ENCODE measurements around the gene PTPRN2.

PTPRN2 gene

GRCh38 chr7:158602041-158602440 is 14.4 kb upstream of the PTPRN2 start:
- TF ChIP-seq CTCF (IDR thresholded peaks at IDR 0.05; ENCODE audit: insufficient read depth, missing control alignments), result no peak
- FAIRE-seq (no peak), DNase-seq (ENCODE audit: insufficient read length, low spot score) (no peak)

- DNase-seq (ENCODE audit: insufficient read length, low spot score) (no peak), FAIRE-seq (no peak)
- TF ChIP-seq CTCF (IDR thresholded peaks at IDR 0.05; ENCODE audit: insufficient read depth, missing control alignments), result no peak
These were observed 13.5 kb upstream of the PTPRN2 start for GRCh38 chr7:158601090-158601489.

GRCh38 chr7:158596745-158597144 is 9.1 kb upstream of the PTPRN2 start:
- no peak for DNase-seq (ENCODE audit: insufficient read length, low spot score)
- TF ChIP-seq CTCF (IDR thresholded peaks at IDR 0.05; ENCODE audit: insufficient read depth, missing control alignments), result no peak
- no peak for FAIRE-seq

DNA sequence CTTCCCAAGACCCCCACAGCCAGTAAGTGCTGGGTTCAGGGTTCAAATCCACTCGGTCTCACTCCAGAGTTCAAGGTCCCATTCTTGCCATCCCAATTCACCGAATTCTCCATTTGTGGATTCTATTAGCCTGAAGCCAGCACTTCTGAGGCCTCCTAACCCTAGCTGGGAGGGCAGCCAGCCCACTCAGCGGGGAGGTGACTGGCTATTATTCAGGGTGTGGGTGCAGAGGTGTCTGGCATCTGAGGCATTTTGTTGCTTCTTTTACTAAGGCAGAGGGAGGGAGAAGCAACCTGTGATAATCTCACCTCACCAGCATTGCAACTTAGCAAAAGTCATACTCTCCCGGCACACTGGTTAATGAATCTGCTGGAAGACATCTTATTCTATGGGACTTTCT is 8.7 kb upstream of the PTPRN2 start:
- DNase-seq (ENCODE audit: insufficient read length, low spot score), result no peak
- FAIRE-seq, result no peak
- TF ChIP-seq CTCF (IDR thresholded peaks at IDR 0.05; ENCODE audit: insufficient read depth, missing control alignments), result no peak

GRCh38 chr7:158595068-158595467 is 7.4 kb upstream of the PTPRN2 start:
- DNase-seq (ENCODE audit: insufficient read length, low spot score) (no peak), FAIRE-seq (no peak)
- TF ChIP-seq CTCF (IDR thresholded peaks at IDR 0.05; ENCODE audit: insufficient read depth, missing control alignments), result no peak

DNA sequence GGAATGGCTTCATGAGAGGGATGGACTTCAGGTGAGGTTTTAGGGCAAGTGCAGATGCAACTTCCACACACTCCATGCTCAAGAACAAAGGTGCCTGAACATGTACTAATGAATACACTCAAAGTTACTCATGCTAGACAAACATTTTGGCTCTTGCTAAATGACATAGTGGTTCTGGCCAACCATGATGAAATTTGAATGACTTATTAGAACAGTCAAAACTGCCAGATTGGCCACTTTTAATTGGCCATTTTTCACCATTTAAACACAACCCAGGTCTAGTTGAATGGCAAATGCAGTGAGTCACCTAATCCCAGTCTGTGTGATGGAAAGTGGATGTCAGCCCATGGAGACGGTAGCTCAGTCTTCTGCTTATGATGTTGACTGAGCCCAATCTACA is 4.9 kb upstream of the PTPRN2 start:
- no peak for TF ChIP-seq CTCF (IDR thresholded peaks at IDR 0.05; ENCODE audit: insufficient read depth, missing control alignments)
- FAIRE-seq (no peak), DNase-seq (ENCODE audit: insufficient read length, low spot score) (no peak)

- DNase-seq (ENCODE audit: insufficient read length, low spot score), result no peak
- FAIRE-seq, result no peak
- TF ChIP-seq CTCF (IDR thresholded peaks at IDR 0.05; ENCODE audit: insufficient read depth, missing control alignments), result no peak
These were observed 4.3 kb upstream of the PTPRN2 start for GRCh38 chr7:158591944-158592343.
